OCI-LY1 (cell line): Measurements from ENCODE around the gene PDE4D.

ENCODE experiments used
- H2AFZ ChIP-seq: fragments of 200-600 bp; sonication (generic), shearing (Covaris generic); 2 replicates; pipeline ENCODE4 v1.6.0; 2014; ENCODE audit warnings: antibody characterized with exemption, mild to moderate bottlenecking, low read length
- H3F3A ChIP-seq: fragments of 200-600 bp; sonication (generic), shearing (Covaris generic); 2 replicates; pipeline ENCODE4 v1.6.0; 2014; ENCODE audit warnings: mild to moderate bottlenecking, antibody characterized with exemption, low read length, moderate library complexity; ENCODE audit not compliant: insufficient read depth
- H3K27ac ChIP-seq: fragments of 200-600 bp; sonication (generic); 2 replicates; pipeline ENCODE4 v1.5.1; 2014; ENCODE audit warnings: low read length, mixed run types, mild to moderate bottlenecking, low read depth; ENCODE audit not compliant: poor library complexity, severe bottlenecking
- H3K27me3 ChIP-seq: fragments of 200-600 bp; sonication (generic); 2 replicates; pipeline ENCODE4 v1.6.0; 2014; ENCODE audit warnings: antibody characterized with exemption, mild to moderate bottlenecking, low read length, moderate library complexity; ENCODE audit not compliant: insufficient read depth
- H3K36me3 ChIP-seq: fragments of 200-600 bp; sonication (generic); 2 replicates; pipeline ENCODE4 v1.6.1; 2014; ENCODE audit warnings: mild to moderate bottlenecking, antibody characterized with exemption, low read length, moderate library complexity, mixed read lengths; ENCODE audit not compliant: insufficient read depth
- H3K4me1 ChIP-seq: fragments of 200-600 bp; sonication (generic); 2 replicates; pipeline ENCODE4 v1.5.1; 2014; ENCODE audit warnings: mild to moderate bottlenecking, low read length, moderate library complexity; ENCODE audit not compliant: insufficient read depth, severe bottlenecking
- H3K4me2 ChIP-seq: fragments of 200-600 bp; sonication (generic), shearing (Covaris generic); 2 replicates; pipeline ENCODE4 v1.6.1; 2014; ENCODE audit warnings: low read length
- H3K4me3 ChIP-seq: fragments of 200-600 bp; sonication (generic); 2 replicates; pipeline ENCODE4 v1.5.1; 2014; ENCODE audit warnings: low read length, low read depth, mild to moderate bottlenecking, mixed read lengths; ENCODE audit not compliant: poor library complexity, severe bottlenecking
- H3K79me2 ChIP-seq: fragments of 200-600 bp; shearing (Covaris generic); 2 replicates; pipeline ENCODE4 v1.6.1; 2016; ENCODE audit warnings: mixed run types, low read length, mixed read lengths; ENCODE audit not compliant: insufficient read depth
- H3K9ac ChIP-seq: fragments of 200-600 bp; sonication (generic), shearing (Covaris generic); 2 replicates; pipeline ENCODE4 v1.6.1; 2014; ENCODE audit warnings: mild to moderate bottlenecking, low read length, mixed read lengths
- H3K9me2 ChIP-seq: fragments of 200-600 bp; sonication (generic), shearing (Covaris generic); 2 replicates; pipeline ENCODE4 v1.6.1; 2014; ENCODE audit warnings: low read depth, mild to moderate bottlenecking, low read length, mixed read lengths
- H3K9me3 ChIP-seq: fragments of 200-600 bp; shearing (Covaris generic); 2 replicates; pipeline ENCODE4 v1.6.1; 2014; ENCODE audit warnings: low read length, mixed read lengths
- H4K20me1 ChIP-seq: fragments of 200-600 bp; sonication (generic), shearing (Covaris generic); 2 replicates; pipeline ENCODE4 v1.6.0; 2016; ENCODE audit warnings: mild to moderate bottlenecking, low read length; ENCODE audit not compliant: insufficient read depth
- EZH2 ChIP-seq: fragments of 200-600 bp; sonication (generic), shearing (Covaris generic); IDR thresholded peaks from 2 replicates; pipeline ENCODE4 v1.8.0; 2017; ENCODE audit warnings: borderline replicate concordance, mixed run types, mild to moderate bottlenecking, antibody characterized with exemption, low read length, moderate library complexity, mixed read lengths
- TF ChIP-seq, protein P1 (sequence below): fragments of 200-600 bp; sonication (generic), shearing (Covaris generic); IDR thresholded peaks from 2 replicates; pipeline ENCODE4 v1.5.1; 2017; ENCODE audit warnings: mild to moderate bottlenecking, antibody characterized with exemption, low read length, moderate library complexity, mixed read lengths

PDE4D gene

DNA sequence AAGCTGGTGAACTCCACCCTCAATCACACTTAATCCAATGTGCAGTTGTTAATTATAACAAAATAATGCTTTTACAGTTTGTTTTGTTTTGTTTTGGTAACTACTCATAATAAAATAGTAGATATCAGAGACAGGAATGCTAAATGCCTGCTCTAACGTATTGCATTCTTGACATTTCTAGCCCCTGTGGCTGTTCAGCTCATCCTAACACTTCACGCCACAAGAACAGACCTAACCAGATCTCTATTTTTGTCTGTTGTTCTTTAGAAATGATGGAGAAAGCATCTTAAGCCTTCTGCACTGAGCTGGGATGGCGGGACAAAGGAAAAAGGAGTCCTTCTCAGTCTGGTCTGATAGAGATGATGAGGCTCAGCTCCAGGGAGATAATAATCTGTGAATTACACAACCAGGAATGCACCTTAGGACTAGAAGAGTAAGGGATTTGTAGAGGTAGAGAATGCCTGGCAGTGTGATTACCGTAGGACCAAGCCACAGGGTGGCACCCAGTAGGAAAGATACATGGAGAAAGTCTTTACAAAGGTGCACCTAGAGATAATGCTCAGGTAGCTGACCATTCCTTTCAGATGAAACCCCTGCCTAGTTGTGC is 628.8 kb downstream of the PDE4D start:
- H3K27ac ChIP-seq = no peak overlapping the region
- no peaks in the 10 kb centered on the region for H4K20me1 ChIP-seq
- no peak overlapping the region for H3K9ac ChIP-seq
- no peaks in the 10 kb centered on the region for H3K27me3 ChIP-seq
- no peaks in the 10 kb centered on the region for H3K4me1 ChIP-seq
- no peak overlapping the region for H2AFZ ChIP-seq
- no peak overlapping the region for H3K4me2 ChIP-seq
- H3K9me3 ChIP-seq = no peaks in the 10 kb centered on the region
- H3K4me3 ChIP-seq = no peak overlapping the region
- H3K36me3 ChIP-seq = no peaks in the 10 kb centered on the region
- H3K9me2 ChIP-seq = no peaks in the 10 kb centered on the region
- no peaks in the 10 kb centered on the region for H3K79me2 ChIP-seq
- TF ChIP-seq, protein P1, sequence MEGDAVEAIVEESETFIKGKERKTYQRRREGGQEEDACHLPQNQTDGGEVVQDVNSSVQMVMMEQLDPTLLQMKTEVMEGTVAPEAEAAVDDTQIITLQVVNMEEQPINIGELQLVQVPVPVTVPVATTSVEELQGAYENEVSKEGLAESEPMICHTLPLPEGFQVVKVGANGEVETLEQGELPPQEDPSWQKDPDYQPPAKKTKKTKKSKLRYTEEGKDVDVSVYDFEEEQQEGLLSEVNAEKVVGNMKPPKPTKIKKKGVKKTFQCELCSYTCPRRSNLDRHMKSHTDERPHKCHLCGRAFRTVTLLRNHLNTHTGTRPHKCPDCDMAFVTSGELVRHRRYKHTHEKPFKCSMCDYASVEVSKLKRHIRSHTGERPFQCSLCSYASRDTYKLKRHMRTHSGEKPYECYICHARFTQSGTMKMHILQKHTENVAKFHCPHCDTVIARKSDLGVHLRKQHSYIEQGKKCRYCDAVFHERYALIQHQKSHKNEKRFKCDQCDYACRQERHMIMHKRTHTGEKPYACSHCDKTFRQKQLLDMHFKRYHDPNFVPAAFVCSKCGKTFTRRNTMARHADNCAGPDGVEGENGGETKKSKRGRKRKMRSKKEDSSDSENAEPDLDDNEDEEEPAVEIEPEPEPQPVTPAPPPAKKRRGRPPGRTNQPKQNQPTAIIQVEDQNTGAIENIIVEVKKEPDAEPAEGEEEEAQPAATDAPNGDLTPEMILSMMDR = no peak
- no peak for TF ChIP-seq EZH2
- H3F3A ChIP-seq = no peaks in the 10 kb centered on the region

DNA sequence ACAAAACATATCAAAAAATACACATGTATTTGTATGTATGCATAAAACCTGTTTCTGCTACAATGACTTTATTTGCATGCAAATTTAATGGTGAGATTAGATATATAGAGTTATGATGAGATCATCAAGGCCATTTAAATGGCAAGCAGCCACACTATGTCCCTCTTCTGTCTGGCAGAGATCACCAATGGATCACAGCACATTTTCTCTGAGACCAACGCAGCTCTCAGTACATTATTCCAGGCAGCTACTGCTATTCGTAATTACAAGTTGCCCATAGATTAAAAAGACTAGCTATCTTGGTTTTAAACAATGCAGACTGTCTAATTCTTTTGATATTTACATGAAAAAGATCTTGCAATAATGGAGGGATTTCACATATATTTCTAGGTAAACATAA is 629.5 kb downstream of the PDE4D start:
- no peak overlapping the region for H2AFZ ChIP-seq
- H3K4me2 ChIP-seq = no peak overlapping the region
- no peak overlapping the region for H3K9ac ChIP-seq
- H3F3A ChIP-seq = no peaks in the 10 kb centered on the region
- no peak for TF ChIP-seq EZH2
- TF ChIP-seq, protein P1 = no peak
- H3K9me2 ChIP-seq = no peaks in the 10 kb centered on the region
- no peak overlapping the region for H3K27ac ChIP-seq
- no peak overlapping the region for H3K4me3 ChIP-seq
- H3K79me2 ChIP-seq = no peaks in the 10 kb centered on the region
- H4K20me1 ChIP-seq = no peaks in the 10 kb centered on the region
- no peaks in the 10 kb centered on the region for H3K36me3 ChIP-seq
- H3K4me1 ChIP-seq = no peaks in the 10 kb centered on the region
- H3K27me3 ChIP-seq = no peaks in the 10 kb centered on the region
- H3K9me3 ChIP-seq = no peaks in the 10 kb centered on the region

DNA sequence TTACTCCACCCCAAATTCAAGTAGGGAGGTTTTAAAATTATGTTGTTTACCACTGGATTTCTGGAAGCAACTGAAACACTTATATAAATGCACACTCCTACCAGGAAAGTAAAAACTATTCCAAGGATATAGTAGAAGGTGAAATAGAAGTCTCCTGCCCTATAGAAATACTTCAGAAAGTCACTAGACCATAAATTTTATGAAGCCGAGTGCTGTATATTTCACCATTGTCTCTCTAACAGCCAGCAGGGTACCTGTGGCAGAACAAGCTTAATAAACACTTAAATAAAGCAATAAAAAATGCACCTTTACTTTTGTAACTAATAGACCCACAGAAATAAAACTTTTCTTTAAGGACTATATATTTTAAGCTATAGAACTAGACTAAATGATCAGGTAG is 631.6 kb downstream of the PDE4D start:
- no peaks in the 10 kb centered on the region for H3K9me2 ChIP-seq
- no peaks in the 10 kb centered on the region for H3K4me1 ChIP-seq
- no peak overlapping the region for H3K4me2 ChIP-seq
- no peaks in the 10 kb centered on the region for H4K20me1 ChIP-seq
- H3K36me3 ChIP-seq = no peaks in the 10 kb centered on the region
- no peak overlapping the region for H3K9ac ChIP-seq
- no peaks in the 10 kb centered on the region for H3K27me3 ChIP-seq
- H3K27ac ChIP-seq = no peak overlapping the region
- H3F3A ChIP-seq = no peaks in the 10 kb centered on the region
- H3K79me2 ChIP-seq = no peaks in the 10 kb centered on the region
- no peaks in the 10 kb centered on the region for H3K9me3 ChIP-seq
- TF ChIP-seq EZH2 = no peak
- TF ChIP-seq, protein P1 = no peak
- no peak overlapping the region for H3K4me3 ChIP-seq
- H2AFZ ChIP-seq = no peak overlapping the region
